Skeletal muscle cell (primary cell): ENCODE results near the gene VPS35.

Experiments
- DNase-seq: peaks from one replicate; pipeline ENCODE4 v3.0.0-alpha.2; 2010; ENCODE audit warnings: low read depth
- H3K4me3 ChIP-seq: 2 replicates; pipeline ENCODE4 v1.5.1; 2011; ENCODE audit warnings: low read depth, mild to moderate bottlenecking, control low read depth, low read length, moderate library complexity

VPS35 gene

DNA sequence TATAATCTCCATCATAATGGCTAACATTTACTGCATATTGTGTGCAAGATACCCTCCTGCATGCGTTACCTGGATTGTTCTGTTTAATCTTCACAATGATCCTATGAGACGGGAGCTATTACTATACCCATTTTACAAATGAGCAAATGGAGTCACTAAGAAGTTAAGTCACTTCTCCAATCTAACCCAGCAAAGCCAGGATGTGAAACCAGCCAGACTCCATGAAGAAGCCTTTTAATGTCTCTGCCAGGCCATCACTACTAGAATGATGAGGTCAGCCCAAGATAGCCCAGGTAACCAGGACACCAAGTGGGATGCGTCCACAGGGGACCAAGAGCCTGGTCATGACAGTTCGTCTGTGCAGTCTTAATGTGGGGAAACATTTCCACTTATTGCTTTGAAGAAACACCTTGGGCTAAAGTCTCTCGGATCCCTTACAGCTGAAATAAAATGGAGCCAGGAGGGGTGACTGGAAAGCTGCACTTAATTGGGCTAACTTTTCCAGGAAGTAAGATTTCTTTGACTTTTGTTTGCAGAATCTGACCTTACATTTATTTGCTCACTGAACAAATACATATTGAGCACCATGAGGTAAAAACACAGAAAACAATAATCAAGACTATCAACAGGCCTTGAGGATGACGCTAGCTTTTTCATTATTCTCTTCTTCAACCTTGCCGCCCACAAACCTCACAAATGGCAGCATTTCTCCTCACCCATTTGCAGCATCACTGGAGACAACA is 66.9 kb downstream of the VPS35 start:
- no peak overlapping the region for H3K4me3 ChIP-seq
- DNase-seq: no peak

DNA sequence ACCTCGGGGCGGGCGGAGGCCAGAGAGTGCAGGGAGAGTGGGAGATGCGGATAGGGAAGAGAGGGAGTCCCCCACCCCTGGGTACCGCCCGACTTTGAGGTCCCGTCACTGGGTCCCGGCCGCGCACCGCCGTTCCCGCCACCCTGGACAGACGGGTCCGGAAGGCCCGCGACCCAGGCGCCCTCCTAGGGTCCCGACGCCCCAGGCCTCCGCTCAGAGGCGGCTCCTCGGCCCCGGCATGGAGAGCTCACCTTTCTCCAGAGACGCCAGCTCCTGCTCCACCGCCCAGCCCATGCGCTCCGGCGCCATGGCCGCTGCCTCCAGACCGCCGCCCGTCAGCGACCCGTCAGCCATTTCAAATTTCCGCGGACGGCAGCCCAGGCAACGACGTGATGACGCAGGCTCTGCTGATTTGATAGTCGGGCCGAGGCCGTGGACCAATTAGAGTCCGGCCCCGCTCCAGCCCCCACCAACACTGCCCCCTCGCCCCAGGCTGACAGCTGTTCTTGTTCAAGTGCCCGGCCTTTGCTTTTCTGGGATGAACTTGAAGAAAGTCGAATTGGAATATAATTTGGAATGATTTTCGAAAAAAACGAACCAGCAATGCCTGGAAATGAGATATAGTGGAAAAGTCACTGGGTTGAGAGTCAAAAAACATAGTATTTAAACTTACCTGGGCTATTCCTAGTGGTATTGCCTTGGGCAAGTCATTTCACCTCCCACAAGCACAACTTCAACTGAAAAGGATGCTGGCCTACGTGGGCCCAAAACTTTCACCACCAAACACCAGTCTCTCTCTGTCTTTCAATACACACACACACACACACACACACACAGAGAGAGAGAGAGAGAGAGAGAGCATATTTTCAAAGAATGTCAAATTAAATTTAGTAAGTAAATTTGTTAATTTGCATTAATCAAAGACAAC is 67.7 kb downstream of the VPS35 start, which contains the start of gene SHCBP1:
Gene SHCBP1 (minus strand): TSS at position 374 of the 928 bp plus-strand sequence. CDS start 20 bp downstream, at position 354.
- peak within 1 kb of the TSS; percentile 89 for H3K4me3 ChIP-seq
- peak; percentile 47 for DNase-seq

DNA sequence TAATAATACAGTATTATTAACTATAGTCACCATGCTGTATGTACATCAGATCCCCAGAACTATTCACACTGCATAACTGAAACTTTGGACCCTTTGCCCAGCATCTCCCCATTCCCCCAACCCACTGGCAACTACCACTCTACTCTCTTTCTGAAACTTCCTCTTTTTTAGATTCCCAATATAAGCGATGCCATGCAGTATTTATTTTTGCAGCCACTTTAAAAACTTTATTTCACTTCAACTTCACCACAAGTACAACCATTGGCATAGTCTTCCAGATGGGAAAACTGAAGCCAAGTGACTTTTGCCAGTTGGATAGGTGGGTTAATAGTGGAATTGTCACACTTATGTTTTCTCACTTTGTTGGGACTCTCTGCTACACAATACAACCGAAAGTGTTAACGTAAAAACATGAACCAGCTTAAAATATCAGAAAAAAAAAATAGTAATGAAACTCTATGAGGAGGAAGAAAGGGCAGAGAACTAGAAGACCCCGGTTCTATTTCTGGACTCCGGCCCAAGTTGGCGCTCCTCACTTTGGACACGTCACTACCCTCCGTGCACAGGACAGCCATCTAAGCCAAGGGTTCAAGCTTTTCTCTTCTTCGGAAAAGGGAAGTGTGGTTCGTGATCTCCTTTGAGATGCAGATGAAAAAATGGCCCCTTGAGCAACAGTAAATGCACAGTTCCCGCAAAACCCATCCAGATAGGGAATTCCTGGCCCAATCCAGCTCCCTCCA is 68.5 kb downstream of the VPS35 start:
- peak overlapping the region; percentile 89 for H3K4me3 ChIP-seq

DNA sequence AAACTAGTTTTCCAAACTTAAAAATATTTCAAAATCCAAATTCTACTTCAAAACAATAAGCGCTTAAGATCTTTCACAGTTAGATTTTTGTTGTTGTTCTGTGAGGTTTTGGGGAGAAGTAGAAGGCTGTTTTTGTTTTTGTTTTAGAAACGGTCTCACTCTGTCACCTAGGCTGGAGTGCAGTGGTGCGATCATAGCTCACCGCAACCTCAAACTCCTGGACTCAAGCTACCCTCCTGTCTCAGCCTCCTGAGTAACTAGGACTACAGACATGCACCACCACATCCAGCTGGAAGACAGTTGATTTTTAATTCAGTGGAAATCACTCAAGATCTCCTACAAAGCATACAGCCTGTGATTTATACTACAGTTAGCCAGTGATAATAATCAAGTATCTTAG is 70.5 kb downstream of the VPS35 start:
- DNase-seq: no peak

More for the DNA sequence above, 68.5 kb downstream of the VPS35 start:
- DNase-seq: no peak

DNA sequence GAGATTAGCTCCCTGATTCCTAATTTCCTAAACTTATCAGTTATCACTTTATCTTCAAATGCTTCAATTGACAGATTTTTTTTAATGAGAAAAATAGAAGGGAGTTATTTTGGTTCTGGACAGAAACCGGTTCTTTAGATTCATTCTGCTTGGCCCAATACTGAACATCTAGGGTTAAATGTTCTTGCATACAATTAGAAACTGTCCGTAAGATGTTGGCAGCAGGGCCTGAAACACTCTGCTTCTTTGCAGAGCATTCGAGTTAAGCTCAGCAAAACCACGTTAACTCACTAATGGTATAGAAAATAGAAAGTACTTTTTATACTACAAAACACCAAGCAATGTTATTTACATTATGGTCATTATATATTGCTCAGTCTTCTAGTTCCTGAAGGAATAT is 75.0 kb downstream of the VPS35 start:
- H3K4me3 ChIP-seq: no peak overlapping the region
- DNase-seq: no peak

More for the DNA sequence above, 70.5 kb downstream of the VPS35 start:
- no peak overlapping the region for H3K4me3 ChIP-seq

DNA sequence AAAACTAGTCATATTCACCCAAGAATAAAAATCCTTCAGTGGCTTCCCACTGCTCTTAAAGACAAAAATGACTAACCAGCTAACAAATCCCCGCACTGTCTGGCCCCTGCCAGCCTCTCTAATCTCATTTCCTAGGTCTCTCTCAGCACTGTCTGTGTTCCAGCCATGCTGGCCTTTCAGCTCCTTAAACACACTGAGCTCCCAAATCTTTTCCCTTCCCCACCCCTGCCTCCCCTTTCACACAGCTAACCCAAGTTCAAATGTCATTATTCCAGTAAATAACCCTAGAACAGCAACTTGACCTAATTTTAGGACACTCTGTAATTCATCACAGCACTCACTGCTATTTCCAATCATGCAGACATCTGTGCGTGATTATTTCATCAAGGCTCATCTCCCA is 75.6 kb downstream of the VPS35 start:
- H3K4me3 ChIP-seq: no peak overlapping the region
- DNase-seq: no peak

DNA sequence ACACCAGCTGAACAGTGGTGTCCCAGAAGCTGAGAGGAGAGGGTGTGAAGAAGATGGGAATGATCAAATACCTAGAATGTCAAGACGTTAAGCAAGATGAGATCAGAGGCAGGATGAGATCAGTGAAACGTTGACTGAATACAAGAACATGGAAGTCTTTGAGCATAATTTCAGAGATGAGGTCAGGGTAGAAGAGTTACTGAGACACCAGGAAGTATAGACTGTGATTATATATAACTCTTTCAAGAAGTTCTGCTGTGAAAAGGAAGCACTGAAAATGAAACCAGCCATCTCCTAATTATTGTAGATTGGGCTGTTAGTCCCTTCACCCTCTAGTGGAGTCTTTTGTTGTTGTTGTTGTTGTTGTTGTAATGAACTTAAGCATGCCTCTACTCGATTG is 76.9 kb downstream of the VPS35 start:
- no peak overlapping the region for H3K4me3 ChIP-seq
- no peak for DNase-seq

DNA sequence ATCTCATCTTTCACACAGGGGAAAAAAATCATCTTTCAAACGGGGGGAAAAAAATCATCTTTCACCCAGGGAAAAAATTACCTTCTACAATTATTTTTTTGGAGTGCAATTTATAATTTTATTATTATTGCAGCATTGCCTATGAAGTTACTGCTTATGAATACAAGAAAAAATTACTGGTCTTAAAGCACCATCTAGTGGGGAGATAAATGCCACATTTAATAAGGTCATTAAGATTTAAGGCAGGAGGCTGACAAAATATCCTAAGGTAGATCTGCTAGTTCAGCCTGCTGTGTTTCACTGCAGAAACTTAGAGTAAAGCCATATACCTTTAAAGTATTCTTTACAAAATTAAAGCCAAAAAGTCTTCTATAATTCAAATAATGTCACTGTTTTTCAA is 81.4 kb downstream of the VPS35 start:
- no peak overlapping the region for H3K4me3 ChIP-seq
- DNase-seq: peak; percentile 24

DNA sequence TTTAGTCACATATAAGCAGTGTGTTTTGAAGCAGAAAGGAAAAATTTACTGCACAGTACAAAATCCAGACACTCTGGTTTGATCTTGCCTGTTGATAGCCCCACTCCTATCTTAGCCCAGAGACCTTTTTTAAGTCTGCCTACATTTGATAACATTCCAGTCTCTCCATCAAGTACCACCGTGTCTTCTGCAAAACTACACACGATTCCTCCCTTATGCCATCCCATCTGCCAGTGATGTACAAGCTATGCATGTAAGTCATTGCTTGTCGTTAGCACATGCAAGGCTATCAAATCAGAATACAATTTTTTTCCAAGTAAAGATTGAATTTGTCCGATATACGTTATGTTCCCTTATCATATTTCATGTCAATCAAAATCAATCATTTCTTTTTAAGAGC is 82.7 kb downstream of the VPS35 start:
- no peak for DNase-seq
- no peak overlapping the region for H3K4me3 ChIP-seq
